Brain pericyte (primary cell): ENCODE measurements around the gene TMC4.
"Not testable (repeated sequence)": the region's sequence is repeated elsewhere in the genome, so short reads cannot be mapped to it uniquely, and the experiment has no call there.

Source experiments
- DNase-seq: peaks from one replicate; pipeline ENCODE4 v3.0.0-alpha.2; 2012; ENCODE audit warnings: low read depth, low spot score

TMC4 gene

GRCh38 chr19:54172471-54173358 lies at the start of gene TMC4:
Gene TMC4, minus strand, starts transcription at chr19:54173160. Its CDS starts 43 bp downstream, at chr19:54173117.
- no peak for DNase-seq

- DNase-seq = not testable (repeated sequence)
Observed at GRCh38 chr19:54221947-54222346, 49.0 kb upstream of the TMC4 start.

GRCh38 chr19:54219702-54220101 lies 46.7 kb upstream of the TMC4 start:
- not testable (repeated sequence) for DNase-seq

GRCh38 chr19:54218960-54219661 lies 46.2 kb upstream of the TMC4 start:
- DNase-seq = no peak

GRCh38 chr19:54218259-54218658 lies 45.3 kb upstream of the TMC4 start:
- DNase-seq = no peak

GRCh38 chr19:54217517-54218247 lies 44.7 kb upstream of the TMC4 start:
- DNase-seq = not testable (repeated sequence)

GRCh38 chr19:54216869-54217268 lies 43.9 kb upstream of the TMC4 start:
- no peak for DNase-seq

- DNase-seq = not testable (repeated sequence)
Observed at GRCh38 chr19:54214734-54215133, 41.8 kb upstream of the TMC4 start.

GRCh38 chr19:54214217-54214616 lies 41.3 kb upstream of the TMC4 start:
- DNase-seq = not testable (repeated sequence)

- DNase-seq = no peak
Observed at GRCh38 chr19:54211235-54211634, 38.3 kb upstream of the TMC4 start.

GRCh38 chr19:54209811-54210494 lies 37.0 kb upstream of the TMC4 start:
- peak; percentile 86 for DNase-seq

GRCh38 chr19:54209058-54209810 lies 36.3 kb upstream of the TMC4 start:
- DNase-seq = no peak

- DNase-seq = no peak
Observed at GRCh38 chr19:54208784-54209057, 35.8 kb upstream of the TMC4 start.

GRCh38 chr19:54207983-54208783 lies 35.2 kb upstream of the TMC4 start:
- DNase-seq = no peak

GRCh38 chr19:54207676-54207982 lies 34.7 kb upstream of the TMC4 start:
- no peak for DNase-seq

- not testable (repeated sequence) for DNase-seq
Observed at GRCh38 chr19:54207193-54207592, 34.2 kb upstream of the TMC4 start.

GRCh38 chr19:54206831-54207177 lies 33.8 kb upstream of the TMC4 start:
- no peak for DNase-seq

GRCh38 chr19:54206030-54206830 lies 33.3 kb upstream of the TMC4 start:
- no peak for DNase-seq

GRCh38 chr19:54204767-54205468 lies 32.0 kb upstream of the TMC4 start:
- DNase-seq = no peak
